ENCODE results near the gene CD4. TPM values are rescaled to one million over a fixed set of nuclear protein-coding genes. Genes with fewer than 3 reads are reported as not detected.

CD4 gene
- total RNA-seq, 1 donor from 2014 or later, result 0.62 TPM

DNA sequence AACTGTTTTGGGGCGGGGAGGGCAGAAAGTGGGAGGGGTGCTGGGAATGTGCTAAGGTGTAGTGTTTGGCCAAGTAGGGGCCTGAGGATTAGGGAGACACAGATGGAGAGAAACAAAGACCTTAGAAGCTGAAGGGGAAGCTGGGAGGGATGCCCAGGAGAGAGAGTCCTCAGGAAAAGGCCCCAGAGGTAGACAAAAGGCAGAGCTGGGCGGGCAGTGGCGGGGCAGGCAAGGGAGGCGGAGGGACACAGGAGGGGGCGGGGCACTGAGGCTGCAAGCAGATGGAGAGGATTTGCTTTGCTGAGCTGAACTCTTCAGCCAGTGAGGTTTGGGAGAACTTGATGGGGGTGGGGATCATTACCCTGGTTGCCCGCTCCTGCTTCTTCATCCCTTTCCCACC lies 20.3 kb upstream of the CD4 start:
- no peaks in the 10 kb centered on the region for H3K9me3 Mint-ChIP-seq (ENCODE audit: unreplicated experiment)
- H3K4me3 Mint-ChIP-seq (ENCODE audit: unreplicated experiment), result peak overlapping the region; percentile 95
- H3K27me3 Mint-ChIP-seq (ENCODE audit: unreplicated experiment), result no peaks in the 10 kb centered on the region
- DNase-seq (ENCODE audit: extremely low spot score, unreplicated experiment), result no peak
- TF ChIP-seq, protein P1, sequence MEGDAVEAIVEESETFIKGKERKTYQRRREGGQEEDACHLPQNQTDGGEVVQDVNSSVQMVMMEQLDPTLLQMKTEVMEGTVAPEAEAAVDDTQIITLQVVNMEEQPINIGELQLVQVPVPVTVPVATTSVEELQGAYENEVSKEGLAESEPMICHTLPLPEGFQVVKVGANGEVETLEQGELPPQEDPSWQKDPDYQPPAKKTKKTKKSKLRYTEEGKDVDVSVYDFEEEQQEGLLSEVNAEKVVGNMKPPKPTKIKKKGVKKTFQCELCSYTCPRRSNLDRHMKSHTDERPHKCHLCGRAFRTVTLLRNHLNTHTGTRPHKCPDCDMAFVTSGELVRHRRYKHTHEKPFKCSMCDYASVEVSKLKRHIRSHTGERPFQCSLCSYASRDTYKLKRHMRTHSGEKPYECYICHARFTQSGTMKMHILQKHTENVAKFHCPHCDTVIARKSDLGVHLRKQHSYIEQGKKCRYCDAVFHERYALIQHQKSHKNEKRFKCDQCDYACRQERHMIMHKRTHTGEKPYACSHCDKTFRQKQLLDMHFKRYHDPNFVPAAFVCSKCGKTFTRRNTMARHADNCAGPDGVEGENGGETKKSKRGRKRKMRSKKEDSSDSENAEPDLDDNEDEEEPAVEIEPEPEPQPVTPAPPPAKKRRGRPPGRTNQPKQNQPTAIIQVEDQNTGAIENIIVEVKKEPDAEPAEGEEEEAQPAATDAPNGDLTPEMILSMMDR (IDR thresholded peaks at IDR 0.05), result no peak
- peaks cover 11% of the 10 kb centered on the region for H3K36me3 Mint-ChIP-seq (ENCODE audit: unreplicated experiment)
- H3K4me1 Mint-ChIP-seq (ENCODE audit: unreplicated experiment), result peaks cover 42% of the 10 kb centered on the region
- peak overlapping the region; percentile 91 for H3K27ac Mint-ChIP-seq (ENCODE audit: unreplicated experiment)

DNA sequence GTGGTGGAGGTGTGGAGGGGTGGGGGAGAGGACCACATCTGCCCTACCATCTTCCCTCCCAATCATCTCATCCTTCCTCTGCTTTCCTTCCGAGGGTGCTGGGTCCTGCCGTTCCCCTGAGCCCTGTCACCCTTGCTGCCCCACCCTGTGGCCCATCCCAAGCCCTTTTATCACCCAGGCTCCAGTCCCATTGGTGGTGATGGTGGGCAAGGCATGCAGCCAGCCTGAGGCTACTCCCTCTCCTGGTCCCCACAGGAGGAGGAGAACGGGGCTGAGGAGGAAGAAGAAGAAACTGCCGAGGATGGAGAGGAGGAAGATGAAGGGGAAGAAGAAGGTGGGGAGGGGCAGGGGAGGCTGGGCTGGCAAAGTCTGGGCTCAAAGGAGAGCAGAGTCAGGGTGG lies 19.7 kb upstream of the CD4 start:
- Mint-ChIP-seq H3K27ac (ENCODE audit: unreplicated experiment) (peak overlapping the region; percentile 63), H3K9me3 (ENCODE audit: unreplicated experiment) (no peaks in the 10 kb centered on the region), H3K4me1 (ENCODE audit: unreplicated experiment) (peaks cover 37% of the 10 kb centered on the region), H3K36me3 (ENCODE audit: unreplicated experiment) (peaks cover 12% of the 10 kb centered on the region), H3K4me3 (ENCODE audit: unreplicated experiment) (peak overlapping the region; percentile 29), H3K27me3 (ENCODE audit: unreplicated experiment) (no peaks in the 10 kb centered on the region)
- DNase-seq (ENCODE audit: extremely low spot score, unreplicated experiment), result no peak
- TF ChIP-seq, protein P1 (IDR thresholded peaks at IDR 0.05), result no peak

DNA sequence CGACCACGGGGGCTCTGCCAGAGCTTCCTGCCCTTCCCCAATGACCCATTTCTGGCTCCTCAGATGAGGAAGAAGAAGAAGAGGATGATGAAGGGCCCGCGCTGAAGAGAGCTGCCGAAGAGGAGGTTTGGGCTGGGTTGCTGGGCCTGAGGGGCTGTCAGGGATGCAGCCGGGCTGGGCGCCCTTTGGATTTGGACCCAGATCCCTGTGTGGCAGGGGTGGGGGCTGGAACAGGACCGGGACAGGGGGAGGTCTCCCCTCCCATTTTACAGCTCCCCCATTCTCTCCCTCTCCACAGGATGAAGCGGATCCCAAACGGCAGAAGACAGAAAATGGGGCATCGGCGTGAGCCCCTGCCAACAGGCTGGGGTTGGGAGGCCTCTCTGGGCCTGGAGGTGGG lies 19.2 kb upstream of the CD4 start:
- peak overlapping the region; percentile 63 for H3K27ac Mint-ChIP-seq (ENCODE audit: unreplicated experiment)
- peak overlapping the region; percentile 29 for H3K4me3 Mint-ChIP-seq (ENCODE audit: unreplicated experiment)
- H3K36me3 Mint-ChIP-seq (ENCODE audit: unreplicated experiment), result peaks cover 14% of the 10 kb centered on the region
- no peaks in the 10 kb centered on the region for H3K27me3 Mint-ChIP-seq (ENCODE audit: unreplicated experiment)
- DNase-seq (ENCODE audit: extremely low spot score, unreplicated experiment), result no peak
- no peaks in the 10 kb centered on the region for H3K9me3 Mint-ChIP-seq (ENCODE audit: unreplicated experiment)
- H3K4me1 Mint-ChIP-seq (ENCODE audit: unreplicated experiment), result peaks cover 32% of the 10 kb centered on the region
- TF ChIP-seq, protein P1 (IDR thresholded peaks at IDR 0.05), result no peak

DNA sequence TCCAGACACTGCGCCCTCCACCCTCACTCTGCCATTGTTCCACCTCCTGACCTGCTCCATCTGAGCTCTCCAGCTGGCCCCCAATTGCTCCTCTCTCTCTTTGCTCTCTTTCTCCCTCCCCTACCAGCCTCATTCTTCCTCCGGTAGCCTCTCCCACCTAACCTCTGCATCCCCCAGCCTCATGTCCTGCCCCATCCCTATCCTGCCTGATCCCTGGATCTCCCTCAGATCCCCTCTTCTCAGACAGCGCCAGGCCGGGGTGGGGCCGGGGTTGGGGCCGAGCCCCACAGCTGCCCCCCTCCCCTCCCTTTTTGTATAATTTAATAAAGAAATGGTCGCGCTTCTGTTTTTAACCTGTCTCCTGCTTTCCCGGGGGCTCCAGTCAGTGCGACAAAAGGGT lies 18.7 kb upstream of the CD4 start:
- DNase-seq (ENCODE audit: extremely low spot score, unreplicated experiment), result no peak
- peaks cover 27% of the 10 kb centered on the region for H3K4me1 Mint-ChIP-seq (ENCODE audit: unreplicated experiment)
- H3K4me3 Mint-ChIP-seq (ENCODE audit: unreplicated experiment), result no peak overlapping the region

DNA sequence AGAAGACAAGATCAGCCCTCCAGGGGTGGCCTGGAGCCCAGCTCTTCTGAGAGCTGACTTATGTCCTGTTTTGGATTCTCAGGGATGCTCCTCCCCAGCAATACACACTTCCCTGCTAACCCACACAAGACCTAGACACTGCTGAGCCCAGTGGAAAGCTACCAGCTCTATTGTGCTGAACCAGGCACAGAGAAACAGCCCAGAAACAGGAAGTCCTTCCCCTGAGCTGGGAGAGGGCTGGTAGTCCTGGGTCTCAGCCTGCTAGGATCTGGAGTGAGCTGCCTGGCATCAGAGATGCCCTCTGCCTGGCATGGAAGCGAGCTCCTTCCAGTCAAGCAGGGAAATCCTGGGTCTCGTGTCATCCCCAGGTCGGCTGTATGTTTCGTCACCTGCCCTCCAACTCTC lies 18.2 kb upstream of the CD4 start:
- no peak for DNase-seq (ENCODE audit: extremely low spot score, unreplicated experiment)
- Mint-ChIP-seq H3K9me3 (ENCODE audit: unreplicated experiment) (no peaks in the 10 kb centered on the region), H3K4me1 (ENCODE audit: unreplicated experiment) (peaks cover 23% of the 10 kb centered on the region), H3K27ac (ENCODE audit: unreplicated experiment) (peak overlapping the region; percentile 23), H3K27me3 (ENCODE audit: unreplicated experiment) (no peaks in the 10 kb centered on the region), H3K4me3 (ENCODE audit: unreplicated experiment) (no peak overlapping the region), H3K36me3 (ENCODE audit: unreplicated experiment) (peaks cover 14% of the 10 kb centered on the region)
- TF ChIP-seq, protein P1 (IDR thresholded peaks at IDR 0.05), result no peak

More for the DNA sequence above, 18.7 kb upstream of the CD4 start:
- Mint-ChIP-seq H3K36me3 (ENCODE audit: unreplicated experiment) (peaks cover 14% of the 10 kb centered on the region), H3K9me3 (ENCODE audit: unreplicated experiment) (no peaks in the 10 kb centered on the region), H3K27ac (ENCODE audit: unreplicated experiment) (peak overlapping the region; percentile 23), H3K27me3 (ENCODE audit: unreplicated experiment) (no peaks in the 10 kb centered on the region)
- TF ChIP-seq, protein P1 (IDR thresholded peaks at IDR 0.05), result no peak

Data from osteocyte (in vitro differentiated cells).